ENCODE data around the gene NPTXR.
"Not testable (repeated sequence)": the region's sequence is repeated elsewhere in the genome, so short reads cannot be mapped to it uniquely, and the experiment has no call there.

The NPTXR gene

DNA sequence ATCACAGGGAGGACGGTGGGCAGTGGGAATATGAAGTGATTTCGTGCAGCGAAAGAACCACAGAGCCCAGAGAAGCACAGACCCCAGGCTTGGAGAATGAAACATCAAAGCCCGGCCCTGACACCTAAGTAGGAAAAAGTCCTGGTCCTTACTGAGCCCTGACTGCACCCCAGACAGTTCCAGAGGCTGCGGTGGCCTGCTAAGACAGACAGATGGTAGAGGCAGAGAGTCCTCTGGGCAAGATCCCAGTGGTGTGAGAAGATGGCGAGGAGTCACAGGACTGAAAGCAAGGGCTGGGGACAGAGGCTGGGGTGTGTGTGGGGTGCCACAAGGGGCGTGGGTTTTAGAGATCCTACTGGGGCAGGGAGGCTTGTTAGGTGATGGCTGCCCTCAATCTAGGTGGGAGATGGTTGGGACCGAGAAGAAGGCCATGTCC lies 24.5 kb upstream of the NPTXR start:
- DNase-seq, result no peak

DNA sequence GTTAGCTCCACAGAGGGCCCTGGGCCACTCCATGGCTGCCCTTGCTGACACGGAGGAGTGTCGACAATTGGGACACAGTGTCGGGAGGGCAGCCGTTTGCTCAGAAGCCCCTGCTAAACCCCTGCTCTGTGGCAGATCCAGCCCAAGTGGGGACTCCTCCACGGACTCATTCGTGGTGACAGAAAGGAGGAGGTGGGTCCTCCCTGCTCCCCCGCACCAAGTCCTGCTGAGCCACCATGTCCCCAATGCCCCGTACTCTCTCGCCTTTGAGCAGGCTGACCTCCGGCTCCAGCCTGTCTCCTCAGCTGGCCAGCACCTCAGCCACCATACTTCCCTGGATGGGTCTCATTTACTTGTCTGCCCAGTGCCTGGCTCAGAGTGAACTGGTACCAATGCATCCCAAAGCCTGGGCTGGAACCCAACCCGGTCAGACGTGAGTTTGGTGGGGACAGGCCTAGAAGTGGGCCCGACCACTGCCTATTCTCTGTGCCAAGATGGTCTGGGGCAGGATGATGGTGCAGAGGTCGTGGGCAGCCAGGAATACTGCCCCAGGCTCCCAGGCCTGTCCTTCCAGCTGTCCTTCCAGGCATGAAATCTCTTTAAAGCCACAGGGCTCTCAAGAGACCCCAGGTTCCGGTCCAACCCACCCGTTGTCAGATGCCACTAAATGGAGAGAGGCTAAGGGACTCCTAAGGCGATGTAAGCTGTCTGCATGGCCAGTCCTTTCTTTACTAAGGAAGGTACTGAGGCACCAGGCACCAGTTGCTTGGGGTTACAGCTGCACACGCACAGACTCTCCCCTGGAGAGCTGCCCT lies 23.9 kb upstream of the NPTXR start:
- DNase-seq, result no peak

DNA sequence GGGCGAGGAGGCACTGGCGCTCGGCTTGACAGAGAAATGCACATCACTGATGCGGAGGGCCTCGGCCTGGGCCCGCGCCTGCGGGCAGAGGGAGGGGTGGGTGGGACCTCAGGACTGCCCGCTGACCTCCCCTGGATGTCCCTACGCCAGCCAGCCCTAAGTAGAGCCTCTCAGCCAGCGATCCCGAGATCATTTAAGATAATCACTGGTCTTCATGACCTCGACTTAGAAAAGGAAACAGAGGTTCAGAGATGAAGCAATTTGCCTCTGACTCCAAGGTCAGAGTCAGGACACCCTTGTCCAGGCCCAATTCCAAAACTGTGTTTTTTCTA lies 23.3 kb upstream of the NPTXR start:
- no peak for DNase-seq

DNA sequence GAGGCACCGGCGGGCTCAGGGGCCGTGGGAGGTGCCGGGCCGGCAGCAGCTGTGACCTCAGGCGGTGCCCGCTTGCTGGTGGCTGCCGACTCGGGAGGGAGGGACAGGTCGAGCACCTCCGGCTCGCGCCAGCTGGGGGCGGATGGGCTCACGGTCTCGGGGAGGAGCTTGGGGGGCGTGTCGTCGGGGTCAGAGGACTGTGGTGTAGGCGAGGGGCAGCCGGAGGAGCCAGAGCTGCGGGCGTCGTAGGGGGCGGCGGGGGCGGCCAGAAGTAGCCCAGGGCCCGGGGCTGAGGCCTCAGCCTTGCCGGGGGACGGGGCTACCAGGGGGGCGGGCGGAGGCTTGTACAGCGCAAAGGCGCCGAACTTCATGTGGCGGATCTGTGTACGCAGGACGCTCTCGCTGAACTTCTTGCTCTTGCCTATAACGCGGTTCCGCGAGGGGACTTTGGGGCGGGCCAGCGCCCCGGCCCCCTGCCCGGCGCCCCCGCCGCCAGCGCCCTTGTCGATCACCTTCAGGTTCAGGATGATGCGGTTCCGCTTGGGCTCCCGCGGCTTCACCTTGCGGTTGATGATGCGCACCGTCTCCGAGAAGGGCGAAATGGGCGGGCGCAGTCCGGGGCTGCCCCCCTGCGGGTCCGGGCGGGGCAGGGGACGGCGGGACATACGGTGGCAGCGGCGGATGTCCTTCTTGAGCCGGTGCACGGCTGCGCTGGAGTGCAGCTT lies 22.7 kb upstream of the NPTXR start:
- DNase-seq, result no peak

DNA sequence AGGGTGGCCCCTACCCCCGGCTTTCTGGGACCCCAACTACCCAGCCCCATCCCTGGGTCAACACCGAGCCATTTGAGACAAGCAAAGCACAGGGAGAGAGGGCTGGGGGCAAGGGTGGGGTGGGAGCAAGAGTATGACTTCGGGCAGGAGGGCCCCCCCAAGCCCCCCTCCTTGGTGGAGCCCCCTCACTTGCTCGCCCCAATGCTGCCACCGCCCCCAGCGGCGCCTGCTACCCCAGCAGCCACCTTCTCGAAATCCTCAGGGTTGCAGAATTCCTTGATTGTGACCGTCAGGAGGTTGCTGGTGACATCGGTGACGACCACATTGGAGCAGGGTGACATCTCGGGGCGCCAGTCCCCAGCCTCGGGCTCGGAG lies 22.2 kb upstream of the NPTXR start:
- DNase-seq, result no peak

DNA sequence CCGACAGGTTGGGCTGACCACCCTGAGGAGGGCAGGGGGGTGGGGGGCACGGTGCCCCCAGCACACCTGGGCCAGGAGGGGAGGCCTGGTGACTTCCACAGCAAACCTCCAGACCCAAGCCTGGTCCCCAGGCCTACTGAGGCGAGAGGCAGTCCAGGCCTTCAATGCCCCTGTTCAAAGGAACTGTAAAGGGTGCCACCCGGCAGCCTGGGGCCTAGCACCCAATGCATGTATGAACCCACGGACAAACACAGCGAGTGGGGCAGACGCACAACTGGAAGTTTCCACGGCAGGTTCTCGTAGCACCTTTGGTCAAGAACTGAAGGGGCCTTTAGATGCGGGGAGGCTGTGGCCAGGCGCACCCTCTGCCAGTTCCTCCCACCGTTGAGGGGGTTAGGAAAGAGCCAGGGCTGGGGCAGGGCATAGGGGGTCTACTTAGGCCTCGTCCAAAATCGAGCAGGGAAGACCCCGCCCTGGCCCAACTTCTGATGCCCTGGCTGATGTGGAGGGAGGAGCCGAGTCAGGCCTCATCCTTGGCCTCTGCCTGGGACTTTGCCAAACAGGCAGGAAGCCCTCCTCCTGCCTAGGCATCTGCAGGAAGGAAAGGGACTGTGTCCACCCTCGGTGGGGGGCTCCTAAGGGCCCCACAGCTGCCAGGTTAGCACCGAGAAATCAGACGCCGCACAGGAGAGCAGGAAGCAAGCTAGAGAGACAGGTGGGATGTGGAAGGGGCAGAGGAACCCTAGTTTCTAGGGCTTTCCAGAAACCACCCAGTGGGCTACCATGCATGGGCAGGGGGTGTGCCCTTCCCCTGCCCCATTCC lies 21.6 kb upstream of the NPTXR start:
- no peak for DNase-seq

DNA sequence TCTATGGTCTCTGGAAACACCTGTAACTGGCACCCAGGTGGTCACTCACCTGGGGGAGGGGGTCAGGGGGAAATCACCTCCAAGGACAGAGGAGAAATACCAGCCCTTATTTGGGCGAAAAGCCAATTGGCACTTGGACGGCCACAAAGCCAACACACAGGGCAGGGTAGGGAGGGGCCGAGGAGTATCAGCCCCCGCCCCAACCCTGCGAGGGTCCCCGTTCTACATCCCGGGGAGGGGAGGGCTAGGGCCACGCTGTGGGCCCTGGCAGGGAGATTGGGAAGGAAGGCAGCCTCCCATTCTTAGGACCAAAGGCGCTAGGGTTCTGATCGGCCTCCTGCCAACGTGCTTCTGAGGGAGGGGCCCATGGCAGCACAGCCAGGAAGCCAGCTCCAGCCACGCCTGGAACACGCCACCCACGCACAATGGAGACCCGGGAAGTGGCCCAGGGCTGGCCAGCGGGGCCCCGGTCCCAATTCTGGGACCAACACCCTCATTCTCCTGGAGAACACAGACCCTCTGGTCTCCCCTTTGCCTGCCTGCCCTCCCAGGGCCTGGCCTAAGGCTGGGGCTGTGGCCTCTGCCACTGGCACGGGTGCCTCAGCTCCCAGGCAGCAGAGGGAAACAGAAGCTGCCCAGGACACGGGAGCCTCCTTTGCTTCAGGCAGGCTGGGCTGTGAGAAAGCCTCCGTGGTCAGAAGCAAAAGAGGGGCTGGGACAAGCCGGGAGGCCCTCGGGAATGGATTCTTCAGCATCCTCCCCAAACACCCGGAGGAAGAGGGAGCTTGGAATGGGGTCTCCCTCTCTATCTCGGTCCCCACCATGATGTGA lies 20.7 kb upstream of the NPTXR start:
- no peak for DNase-seq

DNA sequence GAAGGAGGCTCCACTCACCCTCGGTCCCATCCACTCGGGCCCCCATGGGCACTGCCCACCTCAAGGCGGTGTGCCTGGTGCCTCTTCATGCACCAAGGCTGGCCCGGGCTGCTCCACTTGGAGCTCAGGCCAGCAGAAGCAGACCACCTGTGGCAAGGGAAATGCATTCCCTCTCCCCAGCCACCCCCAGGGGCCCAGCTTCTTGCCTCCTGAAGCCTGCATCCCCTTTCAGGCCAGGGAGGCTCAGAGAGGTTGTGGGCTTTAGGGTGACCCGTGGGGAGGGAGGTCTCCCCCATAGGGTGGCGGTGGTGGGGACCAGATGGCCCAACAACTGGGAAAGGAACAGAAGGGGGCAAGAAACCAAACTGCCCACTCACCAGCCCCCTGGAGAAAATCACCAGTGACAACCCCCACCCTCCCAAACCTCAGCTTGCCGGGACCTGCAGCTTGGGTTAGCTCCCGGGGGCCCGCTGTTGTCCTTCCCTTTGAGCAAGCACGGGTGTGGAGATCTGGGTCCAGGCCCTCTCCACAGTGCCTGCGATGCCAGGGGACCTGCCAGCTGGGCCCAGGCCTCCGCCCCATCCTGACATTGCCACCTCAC lies 19.8 kb upstream of the NPTXR start:
- DNase-seq, result no peak

DNA sequence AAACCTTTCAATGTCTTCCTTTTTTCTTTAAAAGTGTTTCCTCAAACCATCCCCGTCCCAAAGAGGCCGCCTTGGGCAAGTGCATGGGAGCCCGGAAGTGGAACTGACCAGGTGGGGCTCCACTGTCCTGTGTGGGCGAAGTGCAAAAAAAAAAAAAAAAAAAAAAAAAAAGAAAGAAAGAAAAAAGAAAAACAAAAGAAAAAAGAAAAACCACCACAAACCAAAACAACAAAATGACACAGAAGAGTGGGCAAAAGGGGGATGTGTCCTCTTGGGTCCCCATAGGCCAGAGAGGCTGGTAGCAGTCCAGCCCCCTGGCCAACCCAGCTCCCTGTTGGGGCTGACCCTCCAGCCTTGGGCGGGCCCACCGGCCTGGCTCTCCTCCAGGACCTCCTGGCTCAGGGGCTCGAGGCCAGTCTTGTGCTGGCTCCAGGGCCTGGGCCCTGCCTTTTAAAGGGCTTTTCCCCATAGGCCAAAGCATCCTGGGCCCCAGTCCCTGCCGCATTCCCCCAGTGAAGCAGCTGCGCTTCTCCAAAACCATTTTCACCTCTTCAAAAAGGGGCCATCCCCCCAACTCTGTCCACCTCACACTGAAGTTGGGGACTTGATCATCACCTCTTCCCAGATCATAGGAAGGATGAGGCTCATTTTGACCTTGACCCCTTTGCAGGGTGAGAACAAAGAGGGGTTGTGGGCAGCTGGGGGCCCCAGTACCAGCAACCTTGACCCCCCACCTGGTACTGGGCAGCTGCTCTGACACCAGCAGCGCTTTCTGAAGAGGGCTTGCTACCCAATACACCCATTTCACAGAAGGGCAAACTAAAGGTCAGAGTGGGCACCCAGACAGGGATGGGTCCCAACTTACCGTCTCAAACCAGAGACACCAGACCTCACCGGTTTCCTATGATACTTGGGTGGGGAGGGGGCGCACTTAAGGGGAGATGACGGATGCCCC lies 18.8 kb upstream of the NPTXR start:
- DNase-seq, result no peak

DNA sequence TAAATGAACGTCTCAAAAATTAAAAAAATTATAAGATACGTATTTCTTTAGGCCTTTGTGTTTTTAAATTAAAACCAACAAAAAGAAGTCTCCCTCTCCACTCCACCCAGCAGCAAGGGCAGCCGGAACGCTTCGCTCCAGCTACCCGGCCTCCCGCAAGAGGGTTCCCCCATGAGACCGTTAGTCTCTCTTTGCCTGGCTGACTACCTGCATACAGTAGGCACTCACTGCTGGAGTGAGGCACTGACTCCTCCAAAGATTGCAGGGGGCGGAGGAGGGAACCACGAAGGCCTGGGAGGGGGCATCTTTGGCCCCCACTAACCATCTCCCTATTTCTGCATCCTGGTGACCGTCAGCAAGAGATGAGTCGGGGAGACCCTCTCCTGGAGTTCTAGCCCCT lies 18.1 kb upstream of the NPTXR start:
- no peak for DNase-seq

DNA sequence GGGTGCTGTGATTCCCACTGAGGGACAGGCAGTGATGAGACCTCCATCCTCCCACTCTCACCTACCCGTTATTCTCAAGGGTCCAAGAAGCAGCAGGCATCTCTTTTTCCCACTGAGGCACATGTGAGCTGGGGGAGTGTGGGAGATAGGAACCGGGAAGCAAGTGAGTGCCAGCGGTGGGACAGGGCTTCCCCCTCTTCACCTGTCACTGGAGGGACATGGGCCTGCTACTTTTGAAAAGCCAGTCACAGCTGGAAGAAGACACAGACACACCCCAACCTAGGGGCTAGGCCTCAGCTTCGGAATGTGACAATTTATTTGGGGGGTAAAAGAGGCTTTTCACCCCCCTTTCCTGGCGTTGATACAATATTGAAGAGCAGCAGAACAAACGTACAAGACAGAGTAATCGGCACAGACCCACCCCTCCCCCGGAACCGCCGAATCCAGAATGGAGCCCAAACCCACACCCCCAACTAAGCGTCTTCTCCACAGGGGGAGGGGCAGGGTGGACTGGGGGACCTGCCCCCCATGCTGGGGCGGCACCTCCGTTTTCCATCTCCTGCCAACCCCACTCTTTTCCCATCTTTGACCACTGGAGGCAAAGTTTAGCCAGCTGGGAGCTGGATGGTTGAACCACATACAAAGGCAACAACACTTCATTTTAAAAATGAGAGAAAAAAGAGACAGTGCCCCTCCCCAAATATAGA lies 17.5 kb upstream of the NPTXR start:
- no peak for DNase-seq

DNA sequence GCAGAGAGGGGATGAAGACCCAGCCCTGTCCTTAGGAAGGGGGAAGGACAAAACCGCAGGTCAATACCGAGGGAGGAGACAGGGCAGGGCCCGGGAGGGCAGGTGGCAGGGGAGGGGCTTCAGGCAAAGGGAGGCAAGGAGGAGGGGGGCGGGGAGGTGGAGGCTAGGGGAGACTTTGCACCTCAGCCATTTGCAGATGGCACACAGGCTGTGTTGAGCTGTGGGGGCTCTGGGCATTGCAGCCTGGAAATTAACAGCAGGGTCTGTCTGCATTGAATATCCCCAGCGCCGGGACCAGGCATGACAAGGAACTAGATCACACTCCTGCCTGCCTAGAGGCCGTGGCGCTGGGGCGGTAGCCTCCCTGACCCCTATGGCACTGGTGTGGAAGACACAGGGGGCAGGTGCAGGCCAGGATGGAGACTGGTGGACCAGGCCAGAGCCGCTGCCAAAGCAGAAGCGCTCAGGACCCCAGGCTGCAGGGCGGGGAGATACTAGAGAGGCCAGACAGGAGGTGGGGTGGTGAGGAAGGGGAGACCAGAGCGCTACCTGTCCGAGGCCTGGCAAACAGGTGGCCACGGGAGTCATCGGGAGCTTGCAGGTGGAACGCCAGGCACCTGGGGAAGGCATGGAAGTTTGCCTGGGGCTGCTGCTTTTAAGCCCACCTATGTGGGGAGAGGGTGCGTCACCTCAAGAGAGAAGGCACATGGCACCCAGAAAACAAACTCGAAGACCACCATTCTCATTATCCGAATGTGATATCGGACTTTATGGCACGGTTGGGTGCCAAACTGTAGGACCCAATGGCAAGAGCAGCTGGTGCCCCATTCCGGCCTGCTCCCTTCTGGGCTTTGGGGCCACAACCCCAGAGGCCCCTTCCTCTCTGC lies 16.7 kb upstream of the NPTXR start:
- DNase-seq, result no peak

DNA sequence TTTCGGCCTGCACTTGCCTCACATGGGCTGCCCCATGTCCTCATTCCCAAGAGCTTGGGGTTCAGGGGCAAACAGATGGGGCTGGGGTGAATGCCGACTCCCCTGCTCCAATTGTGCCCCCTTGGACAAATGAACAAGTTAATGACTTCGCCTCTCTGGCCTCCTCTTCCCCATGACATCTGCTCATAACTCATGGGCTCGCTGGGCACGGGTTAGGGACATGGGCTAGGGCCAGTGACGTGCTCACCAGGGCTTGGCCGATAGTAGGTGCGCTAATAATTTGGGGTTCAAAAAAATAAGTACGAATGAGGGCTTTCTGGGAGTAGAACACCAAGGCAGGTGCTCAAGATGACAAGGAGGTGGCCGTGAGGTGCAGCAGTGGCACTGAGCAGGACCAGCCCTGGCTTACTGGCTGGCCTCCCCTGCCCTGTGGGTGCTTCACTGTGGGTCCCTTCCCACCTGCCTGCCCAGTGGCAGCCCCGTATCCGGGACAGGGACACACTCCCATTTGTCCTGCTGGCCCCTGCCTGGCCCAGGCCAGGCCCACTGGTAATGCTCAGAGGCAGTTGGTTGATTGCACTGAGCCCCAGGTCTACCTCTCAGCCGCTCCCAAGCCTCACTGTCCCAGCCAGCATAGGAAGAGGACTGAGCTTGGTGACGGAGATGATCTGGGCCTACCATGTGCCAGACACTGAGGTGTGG lies 15.9 kb upstream of the NPTXR start:
- DNase-seq, result no peak

DNA sequence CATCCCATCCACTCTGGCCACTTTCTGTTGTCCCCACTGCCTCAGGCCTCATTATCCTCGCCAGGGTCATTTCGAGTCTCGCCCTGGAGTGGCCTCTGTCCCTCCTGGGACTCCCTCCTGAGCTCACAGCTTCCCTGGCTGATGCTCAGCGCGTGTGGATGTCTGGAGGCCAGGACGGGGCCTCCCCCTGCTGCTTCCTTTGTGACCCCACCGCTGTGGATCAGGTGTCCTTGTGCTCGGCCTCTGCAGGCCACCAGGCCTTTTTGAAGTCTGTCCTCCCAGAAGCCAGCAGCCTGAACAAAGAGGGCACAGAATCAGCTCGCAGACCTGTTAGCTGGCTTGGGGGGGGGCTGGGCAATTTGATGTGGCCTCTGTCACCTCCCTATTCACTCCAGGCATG lies 14.7 kb upstream of the NPTXR start:
- no peak for DNase-seq

DNA sequence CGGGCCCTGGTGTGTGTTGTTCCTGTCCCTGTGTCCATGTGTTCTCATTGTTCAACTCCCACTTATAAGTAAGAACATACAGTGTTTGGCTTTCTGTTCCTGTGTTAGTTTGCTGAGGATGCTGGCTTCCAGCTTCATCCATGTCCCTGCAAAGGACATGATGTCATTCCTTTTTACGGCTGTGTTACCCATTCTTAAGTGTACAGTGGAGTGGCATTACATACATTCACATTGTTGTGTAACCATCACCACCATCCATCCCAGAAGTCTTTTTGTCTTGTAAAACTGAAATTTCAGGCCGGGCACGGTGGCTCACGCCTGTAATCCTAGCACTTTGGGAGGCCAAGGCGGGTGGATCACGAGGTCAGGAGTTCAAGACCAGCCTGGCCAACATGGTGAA lies 10.6 kb upstream of the NPTXR start:
- DNase-seq, result not testable (repeated sequence)

DNA sequence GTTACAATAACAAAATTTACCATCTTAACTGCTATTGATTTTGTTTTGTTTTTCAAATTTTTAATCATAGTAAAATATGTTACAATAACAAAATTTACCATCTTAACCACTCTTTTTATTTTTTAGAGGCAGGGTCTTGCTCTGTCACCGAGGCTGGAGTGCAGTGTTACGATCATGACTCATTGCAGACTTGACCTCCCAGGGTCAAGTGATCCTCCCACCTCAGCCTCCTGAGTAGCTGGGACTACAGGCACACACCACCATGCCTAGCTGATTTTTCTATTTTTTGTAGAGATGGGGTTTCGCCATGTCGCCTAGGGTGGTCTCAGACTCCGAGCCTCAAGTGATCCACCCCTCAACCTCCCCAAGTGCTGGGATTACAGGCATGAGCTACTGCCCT lies 10.1 kb upstream of the NPTXR start:
- DNase-seq, result not testable (repeated sequence)

DNA sequence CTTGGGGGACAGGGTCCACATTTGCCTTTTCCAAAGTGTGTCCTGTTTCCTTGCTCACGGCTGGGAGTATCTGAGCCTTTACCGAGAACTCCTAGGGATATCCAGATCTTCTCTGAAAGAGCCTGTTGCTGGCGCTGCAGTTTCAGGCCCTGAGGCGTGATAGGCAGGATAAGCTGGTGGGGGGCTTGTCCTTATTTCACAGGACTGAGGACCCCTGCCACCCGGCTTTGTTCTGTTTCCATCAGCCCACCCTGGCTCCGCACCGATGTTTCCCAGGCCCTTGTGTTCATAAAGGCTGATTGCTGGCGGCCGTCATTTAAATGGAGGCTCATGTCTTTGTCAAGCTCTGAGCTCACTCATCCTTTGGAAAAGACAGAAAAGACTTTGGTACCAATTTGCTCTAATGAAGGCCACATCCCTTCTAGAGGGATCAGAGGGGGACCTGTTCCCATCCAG lies 9.4 kb upstream of the NPTXR start:
- no peak for DNase-seq

DNA sequence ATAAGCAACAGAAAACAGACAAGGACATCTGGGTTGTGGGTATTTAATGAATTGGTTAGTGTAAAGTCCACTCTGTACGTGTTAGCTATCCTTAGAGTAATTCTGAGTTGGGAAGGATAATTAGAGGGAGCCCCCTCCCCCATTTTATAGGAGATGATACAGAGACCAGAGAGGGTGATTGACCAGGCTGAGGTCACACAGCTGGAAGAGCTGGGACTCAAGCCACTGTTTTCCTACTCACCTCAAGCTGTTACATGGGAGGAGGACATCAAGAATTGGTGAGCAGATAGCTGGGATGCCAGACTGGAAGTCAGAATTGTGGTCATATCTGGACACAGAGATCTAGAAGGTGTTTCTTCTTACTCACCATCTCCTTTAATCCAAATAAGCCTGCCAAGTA lies 8.7 kb upstream of the NPTXR start:
- no peak for DNase-seq

All from NCI-H2227 treated with DMSO at 0.1 percent for 48 hours (cell line).